ENCODE data around the gene C2.
"Not testable (repeated sequence)": the region's sequence is repeated elsewhere in the genome, so short reads cannot be mapped to it uniquely, and the experiment has no call there.

C2 gene

DNA sequence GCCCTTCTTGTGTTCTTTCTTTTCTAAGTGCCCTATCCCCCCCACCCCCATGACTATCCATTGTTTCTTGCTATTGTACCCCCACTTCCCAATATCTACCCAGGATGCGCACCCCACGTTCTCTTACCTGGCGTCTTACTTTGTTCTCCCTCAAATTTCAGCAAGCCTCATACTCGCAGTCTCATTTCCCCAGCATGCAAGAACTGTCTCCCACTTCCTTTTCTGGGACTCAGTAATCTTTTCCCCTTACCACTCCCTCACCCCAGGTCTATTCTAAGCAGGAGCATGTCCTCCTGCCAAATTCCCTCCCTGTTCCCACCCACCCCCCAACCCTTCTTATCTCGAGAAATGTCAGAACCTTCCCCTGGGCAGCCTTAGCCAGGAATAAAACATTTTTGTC lies 28.3 kb upstream of the C2 start:
- no peak for DNase-seq (ENCODE audit: low spot score)

DNA sequence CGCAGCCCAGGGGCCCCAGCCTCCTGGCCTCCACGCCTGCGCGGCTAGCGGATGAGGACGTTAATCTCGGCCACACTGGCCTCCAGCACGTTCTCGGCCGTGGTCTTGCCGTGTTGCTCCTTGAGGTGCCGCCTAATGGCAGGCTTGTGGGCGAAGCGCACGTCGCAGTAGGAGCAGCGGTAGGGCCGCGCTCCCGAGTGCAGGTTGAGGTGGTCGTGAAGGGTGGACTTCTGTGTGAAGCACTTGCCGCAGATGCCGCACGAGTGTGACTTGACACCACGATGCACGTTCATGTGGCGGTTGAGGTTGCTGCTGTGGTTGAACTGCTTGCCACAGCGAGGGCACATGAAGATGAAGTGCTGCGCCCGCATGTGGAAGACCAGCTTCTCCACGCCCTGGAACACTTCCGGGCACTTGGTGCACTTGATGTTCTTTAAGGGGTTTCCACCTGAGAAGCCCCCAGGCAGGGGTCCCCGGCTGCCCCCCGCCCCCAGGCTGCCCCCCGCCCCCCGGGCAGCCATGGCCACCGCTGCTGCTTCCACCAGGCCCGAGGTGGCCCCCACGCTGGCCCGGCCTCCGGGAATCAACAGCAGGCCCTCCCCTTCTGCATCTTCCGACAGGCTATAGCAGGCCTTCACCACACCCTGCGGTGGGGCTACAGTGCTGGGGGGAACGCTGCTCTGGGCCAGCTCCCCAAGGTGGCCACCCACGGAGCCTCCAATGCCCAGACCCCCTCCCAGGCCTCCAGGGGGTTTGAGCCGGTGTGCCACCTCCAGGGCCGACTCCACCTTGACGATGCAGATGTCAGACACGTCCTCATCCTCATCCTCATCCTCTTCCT lies 27.4 kb upstream of the C2 start:
- no peak for DNase-seq (ENCODE audit: low spot score)

GRCh38 chr6:31900917-31901414 lies 26.6 kb upstream of the C2 start:
- DNase-seq (ENCODE audit: low spot score): no peak

DNA sequence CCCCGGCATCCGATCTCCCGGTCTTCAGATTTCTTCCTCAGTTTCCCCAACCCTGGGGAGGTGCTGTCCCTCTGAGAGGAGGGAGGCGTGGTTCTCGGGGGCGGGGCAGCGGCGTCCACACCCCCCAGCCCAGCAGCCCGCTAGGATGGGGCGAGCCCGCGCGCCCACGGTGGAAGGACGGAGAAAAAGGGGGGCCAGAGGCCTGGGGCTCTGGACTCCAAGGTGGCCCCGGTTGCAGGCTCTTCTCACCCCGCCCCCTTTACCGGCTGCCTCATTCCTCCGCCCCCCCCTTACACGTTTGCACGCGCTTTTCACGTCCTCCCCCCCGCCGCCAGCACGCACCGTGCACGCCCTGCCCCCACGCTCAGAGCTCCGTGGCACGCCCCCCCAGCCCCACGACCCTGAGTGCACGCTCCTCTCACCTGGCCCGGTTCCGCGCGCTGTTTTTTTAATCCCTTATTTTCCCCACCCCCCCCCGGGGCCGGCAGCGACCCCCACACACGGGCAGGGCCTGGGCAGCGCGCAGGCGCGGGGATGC lies 26.0 kb upstream of the C2 start:
- DNase-seq (ENCODE audit: low spot score): peak; percentile 63

DNA sequence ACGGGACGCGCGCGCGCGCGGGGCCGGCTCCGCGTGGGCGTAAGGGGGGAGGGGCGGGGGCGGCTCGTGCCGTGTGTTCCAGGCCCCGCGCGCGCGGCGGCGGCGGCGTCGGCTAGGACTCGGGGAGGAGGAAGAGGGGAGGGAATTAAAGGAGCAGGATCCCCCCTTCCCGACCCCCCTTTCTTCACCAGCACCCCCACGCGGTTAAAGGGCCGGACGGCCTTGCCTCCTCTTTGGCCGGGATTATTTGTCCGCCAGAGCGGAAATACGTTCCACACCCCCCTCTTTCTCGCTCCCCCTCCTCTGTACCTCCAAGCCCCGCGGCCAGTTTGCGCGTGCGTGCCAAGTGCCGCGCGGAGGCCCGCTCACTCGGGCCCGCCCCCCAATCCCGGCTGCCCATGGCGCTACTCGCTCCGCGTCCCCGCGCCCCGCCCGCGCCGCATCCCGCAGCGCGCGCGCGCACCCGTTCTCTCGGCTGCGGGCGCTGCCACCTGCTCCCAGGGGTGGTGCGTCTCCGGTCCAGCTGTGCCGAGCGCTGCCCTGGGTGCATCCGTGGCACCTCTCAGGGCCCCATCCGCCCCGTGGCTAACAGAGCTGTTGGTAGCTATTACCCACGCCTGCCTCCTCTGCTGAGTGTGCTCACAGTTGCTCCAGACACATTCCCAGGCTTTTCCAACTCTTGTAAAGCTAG lies 25.4 kb upstream of the C2 start, which contains the start of gene ZBTB12:
ZBTB12 (minus strand) TSS at position 134 of the 691 bp plus-strand sequence. CDS start 781 bp downstream, outside the sequence.
- peak; percentile 84 for DNase-seq (ENCODE audit: low spot score)

DNA sequence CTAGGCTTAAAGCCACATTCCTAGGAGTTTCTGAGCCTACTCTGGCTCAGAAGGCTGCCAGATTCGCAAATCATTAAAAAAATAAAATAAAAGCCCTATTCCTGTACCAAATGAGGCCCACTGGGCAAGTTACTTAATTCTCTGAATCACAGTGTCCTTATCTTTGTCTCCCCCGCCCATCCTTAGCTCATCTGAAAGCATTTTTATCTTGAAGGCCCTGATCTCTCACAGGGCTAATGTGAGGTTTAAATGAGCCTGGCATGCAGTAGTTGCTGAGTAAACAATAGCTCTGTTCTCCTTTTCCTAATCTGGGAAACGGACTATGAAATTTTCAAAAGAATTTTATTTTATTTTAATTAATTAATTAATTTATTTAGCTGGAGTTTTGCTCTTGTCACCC lies 23.6 kb upstream of the C2 start:
- no peak for DNase-seq (ENCODE audit: low spot score)

GRCh38 chr6:31905041-31905440 lies 22.5 kb upstream of the C2 start:
- DNase-seq (ENCODE audit: low spot score): no peak

- no peak for DNase-seq (ENCODE audit: low spot score)
These were observed 21.4 kb upstream of the C2 start for GRCh38 chr6:31906122-31906521.

DNA sequence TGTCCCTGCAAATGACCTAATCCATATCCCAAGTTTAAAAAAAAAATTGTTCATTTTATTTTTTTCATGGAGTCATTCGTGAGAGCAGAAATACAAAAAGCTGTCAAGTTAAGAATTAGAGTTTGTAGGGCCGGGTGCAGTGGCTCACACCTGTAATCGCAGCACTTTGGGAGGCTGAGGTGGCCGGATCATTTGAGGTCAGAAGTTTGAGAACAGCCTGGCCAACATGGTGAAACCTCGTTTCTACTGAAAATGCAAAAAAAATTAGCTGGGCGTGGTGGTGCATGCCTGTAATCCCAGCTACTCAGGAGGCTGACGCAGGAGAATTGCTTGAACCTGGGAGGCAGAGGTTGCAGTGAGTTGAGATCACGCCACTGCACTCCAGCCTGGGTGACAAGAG lies 20.8 kb upstream of the C2 start:
- DNase-seq (ENCODE audit: low spot score): not testable (repeated sequence)

GRCh38 chr6:31907158-31907813 lies 20.2 kb upstream of the C2 start:
- DNase-seq (ENCODE audit: low spot score): no peak

DNA sequence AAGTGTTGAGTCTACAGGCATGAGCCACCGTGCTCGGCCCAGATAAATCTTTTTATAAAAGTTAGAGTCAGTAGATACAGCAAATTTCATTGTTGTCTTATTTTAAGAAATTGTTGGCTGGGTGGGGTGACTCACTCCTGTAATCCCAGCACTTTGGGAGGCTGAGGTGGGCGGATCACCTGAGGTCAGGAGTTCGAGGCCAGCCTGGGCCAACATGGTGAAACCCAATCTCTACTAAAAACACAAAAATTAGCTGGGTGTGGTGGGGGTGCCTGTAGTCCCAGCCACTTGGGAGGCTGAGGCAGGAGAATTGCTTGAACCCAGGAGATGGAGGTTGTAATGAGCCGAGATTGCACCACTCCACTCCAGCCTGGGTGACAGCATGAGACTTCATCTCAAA lies 19.3 kb upstream of the C2 start:
- DNase-seq (ENCODE audit: low spot score): not testable (repeated sequence)

GRCh38 chr6:31908791-31909190 lies 18.7 kb upstream of the C2 start:
- DNase-seq (ENCODE audit: low spot score): no peak

DNA sequence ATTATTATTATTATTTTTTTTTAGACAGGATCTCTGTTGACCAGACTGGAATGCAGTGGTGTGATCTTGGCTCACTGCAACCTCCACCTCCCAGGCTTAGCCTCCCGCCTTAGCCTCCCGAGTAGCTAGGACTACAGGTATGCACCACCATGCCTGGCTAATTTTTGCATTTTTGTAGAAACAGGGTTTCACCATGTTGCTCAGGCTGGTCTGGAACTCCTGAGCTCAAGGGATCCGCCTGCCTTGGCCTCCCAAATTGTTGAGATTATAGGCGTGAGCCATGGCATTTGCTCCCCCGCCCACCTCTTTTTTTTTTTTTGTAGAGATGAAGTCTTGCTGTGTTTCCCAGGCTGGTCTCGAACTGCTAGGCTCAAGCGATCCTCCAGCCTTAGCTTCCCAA lies 18.2 kb upstream of the C2 start:
- not testable (repeated sequence) for DNase-seq (ENCODE audit: low spot score)

GRCh38 chr6:31911826-31912585 lies 15.5 kb upstream of the C2 start:
- no peak for DNase-seq (ENCODE audit: low spot score)

GRCh38 chr6:31915351-31915750 lies 12.2 kb upstream of the C2 start:
- no peak for DNase-seq (ENCODE audit: low spot score)

DNA sequence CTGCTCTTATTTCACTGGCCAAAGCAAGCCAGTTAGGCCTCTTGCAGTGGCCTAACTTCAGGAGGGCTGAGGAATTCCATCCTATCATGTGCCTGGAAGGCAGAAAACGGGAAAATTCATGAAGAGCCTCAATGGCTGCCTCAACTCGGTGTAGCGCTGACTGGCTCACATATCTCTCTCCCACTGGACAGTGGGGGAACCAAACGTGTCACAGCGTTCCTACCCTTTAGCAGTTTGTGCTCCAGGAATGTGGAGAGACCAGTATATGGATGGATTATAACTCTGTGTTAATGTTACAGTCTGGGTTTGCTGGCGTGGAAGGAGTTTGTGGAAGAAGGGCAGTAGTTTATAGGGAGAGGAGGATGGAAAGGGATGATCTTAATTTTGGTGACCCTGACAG lies 11.8 kb upstream of the C2 start:
- no peak for DNase-seq (ENCODE audit: low spot score)

DNA sequence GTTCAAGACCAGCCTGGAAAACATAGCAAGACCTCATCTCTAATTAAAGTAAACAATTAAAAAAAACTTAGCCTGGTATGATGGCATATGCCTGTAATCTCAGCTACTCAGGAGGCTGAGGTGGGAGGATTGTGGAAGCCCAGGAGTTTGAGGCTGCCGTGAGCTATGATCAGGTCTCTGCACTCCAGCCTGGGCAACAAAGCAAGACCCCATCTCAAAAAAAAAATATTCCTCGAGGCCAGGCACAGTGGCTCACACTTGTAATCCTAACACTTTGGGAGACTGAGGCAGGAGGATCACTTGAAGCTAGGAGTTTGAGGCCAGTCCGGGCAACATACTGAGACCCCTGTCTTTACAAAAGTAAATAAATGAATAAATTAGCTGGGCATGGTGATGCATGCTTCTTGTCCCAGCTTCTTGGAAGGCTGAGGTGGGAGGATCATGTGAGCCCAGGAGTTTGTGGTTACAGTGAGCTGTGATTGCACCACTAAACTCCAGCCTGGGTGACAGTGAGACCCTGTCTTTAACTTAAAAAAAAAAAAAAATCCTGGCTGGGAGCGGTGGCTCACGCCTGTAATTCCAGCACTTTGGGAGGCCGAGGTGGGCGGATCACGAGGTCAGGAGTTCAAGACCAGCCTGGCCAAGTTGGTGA lies 9.3 kb upstream of the C2 start:
- DNase-seq (ENCODE audit: low spot score): no peak

DNA sequence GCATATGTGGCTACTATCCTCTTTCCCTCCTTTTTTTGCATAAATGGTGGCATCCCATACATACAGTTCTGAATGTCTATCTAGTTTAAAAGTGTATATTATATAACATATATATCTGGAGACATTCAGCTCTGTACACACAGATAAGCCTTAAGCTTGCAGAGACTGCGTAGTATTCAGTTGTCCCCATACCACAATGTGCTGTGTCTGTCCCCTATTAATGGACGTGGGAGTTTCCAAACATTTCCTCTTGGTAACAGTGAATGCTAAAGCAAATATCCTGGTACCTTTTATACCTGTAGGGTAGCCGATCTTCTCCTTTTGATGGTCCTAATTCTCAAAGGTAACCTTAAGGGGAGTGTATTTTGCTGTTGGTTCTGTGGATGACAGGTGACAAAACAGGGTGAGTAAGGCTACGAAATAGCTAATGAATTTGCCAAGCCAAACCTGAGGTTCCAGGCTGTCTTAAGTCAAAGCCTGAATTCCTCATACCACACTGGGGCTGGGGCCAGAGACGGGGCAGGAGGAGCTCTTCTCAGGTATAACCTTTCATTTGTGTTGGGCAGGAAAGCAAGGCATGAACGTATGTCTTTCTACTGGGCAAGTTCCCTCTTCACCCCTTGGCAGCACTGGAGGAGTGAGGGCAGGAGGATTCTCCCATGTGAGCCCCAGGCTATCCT lies 7.8 kb upstream of the C2 start:
- DNase-seq (ENCODE audit: low spot score): no peak

DNA sequence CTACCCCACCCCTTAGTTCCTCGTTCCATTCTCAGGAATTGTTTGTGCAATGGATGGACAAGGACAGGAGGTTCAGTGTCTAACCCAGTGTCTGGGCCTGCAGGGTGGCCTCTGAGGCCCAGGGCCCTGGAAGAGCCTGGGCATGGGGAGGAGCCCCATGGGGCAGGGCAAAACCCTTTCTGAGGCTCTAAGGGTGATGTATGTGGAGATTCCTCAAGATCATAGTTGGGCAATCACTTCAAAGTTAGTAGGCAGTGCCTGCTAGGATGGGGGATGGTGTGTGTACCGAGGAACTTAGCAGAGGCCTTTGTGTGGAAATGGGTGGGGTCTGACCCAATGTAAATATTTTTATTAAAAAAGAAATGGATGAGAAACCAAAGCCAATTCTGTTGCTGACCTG lies 6.7 kb upstream of the C2 start:
- DNase-seq (ENCODE audit: low spot score): no peak

DNA sequence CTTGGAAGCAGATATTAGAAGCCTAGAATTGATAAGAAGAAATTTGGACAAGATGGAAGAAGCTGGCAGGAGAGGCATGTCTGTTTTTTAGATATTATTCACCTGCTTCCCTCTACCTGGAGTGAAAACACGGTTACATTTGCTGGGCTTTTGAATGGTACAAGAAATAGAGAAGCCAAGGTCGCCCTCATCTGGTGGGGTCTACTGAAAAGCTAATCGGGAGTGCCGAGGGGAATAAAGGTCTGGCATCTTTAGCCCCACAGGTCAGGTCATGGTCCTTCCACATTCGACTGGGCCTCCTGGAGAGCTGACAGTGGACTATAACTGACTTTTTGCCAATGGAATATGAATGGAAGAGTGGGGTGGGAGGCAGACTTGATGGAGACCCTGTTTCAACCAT lies 4.6 kb upstream of the C2 start:
- no peak for DNase-seq (ENCODE audit: low spot score)
